Neural progenitor cell (in vitro differentiated cells): ENCODE results near the gene PAFAH1B1.

ENCODE experiments used
- EZH2 ChIP-seq: fragments of 200-600 bp; sonication (generic); IDR thresholded peaks from 2 replicates; pipeline ENCODE4 v1.6.1; 2017; ENCODE audit warnings: antibody characterized with exemption, mild to moderate bottlenecking, moderate library complexity
- EZH2phosphoT487 ChIP-seq: fragments of 200-600 bp; sonication (generic); IDR thresholded peaks from 2 replicates; pipeline ENCODE4 v1.6.1; 2017; ENCODE audit warnings: antibody characterized with exemption

DNA sequence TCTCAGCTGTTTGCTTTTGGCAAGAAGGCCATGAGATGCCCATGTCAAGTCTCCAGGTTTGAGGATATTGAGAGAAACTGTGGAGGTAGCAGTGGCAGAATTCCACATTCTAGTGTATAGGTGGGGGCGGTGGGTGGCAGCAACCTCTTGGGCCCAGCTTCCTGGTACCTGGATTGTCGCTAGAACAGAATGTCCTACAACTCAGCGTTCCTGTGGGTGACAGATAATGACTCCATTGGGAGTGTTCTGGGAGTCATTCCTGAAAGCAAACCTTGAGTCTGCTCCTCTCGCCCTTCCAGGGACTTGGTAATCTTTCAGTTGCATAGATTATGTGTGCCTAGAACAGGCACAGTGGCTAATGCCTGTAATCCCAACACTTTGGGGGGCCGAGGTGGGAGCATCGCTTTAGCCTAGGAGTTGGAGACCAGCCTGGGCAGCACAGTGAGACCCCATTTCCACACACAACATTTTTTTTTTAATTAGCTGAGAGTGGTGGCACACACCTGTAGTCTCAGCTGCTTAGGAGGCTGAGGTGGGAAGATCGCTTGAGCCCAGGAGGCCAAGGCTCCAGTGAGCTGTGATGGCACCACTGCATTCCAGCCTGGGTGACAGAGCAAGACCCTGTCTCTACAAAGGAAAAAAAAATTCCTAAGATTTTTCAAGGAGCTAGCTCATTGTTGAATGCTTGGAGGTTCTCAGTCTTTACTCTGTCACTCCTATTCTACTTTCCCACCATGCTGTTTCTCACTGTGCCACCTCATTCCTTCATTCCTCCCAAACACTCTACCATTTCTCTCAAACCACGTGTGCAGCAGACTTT is 43.9 kb upstream of the PAFAH1B1 start:
- TF ChIP-seq EZH2phosphoT487 (no peak), EZH2 (no peak)
